Right lobe of liver (tissue), 6 donors: ENCODE data around the gene NT5C1A. TPM values are rescaled to one million over a fixed set of nuclear protein-coding genes. Genes with fewer than 3 reads are reported as not detected.

ENCODE experiments used
- ATAC-seq, 4 donors: fragments of 200-7000 bp; cut with Tn5 transposase; one replicate each; pipeline ENCODE4 v1.9.1; 2020; ENCODE audit warnings: mild to moderate bottlenecking in 4 of 4, moderate library complexity in 4 of 4
- DNase-seq, 3 donors: peaks; one replicate each; pipeline ENCODE4 v3.0.0-alpha.2; 2020
- H3K27ac ChIP-seq, 3 donors: fragments of 200-600 bp; one replicate each; pipeline ENCODE4 v1.8.0; 2022
- H3K27me3 ChIP-seq, 2 donors: fragments of 200-600 bp; one replicate each; pipeline ENCODE4 v1.8.0; 2022
- H3K36me3 ChIP-seq, 4 donors: fragments of 200-600 bp; sonication (generic) in 1 of 4; one replicate each; pipeline versions ENCODE4 v1.5.1 to v1.8.0; 2017 to 2022; ENCODE audit warnings: control low read depth in 1 of 4
- H3K4me1 ChIP-seq, 4 donors: fragments of 200-600 bp; sonication (generic) in 1 of 4; one replicate each; pipeline versions ENCODE4 v1.5.1 to v1.8.0; 2017 to 2022; ENCODE audit warnings: control low read depth in 1 of 4
- H3K4me3 ChIP-seq, 3 donors: fragments of 200-600 bp; one replicate each; pipeline ENCODE4 v1.8.0; 2022
- H3K9me3 ChIP-seq, 4 donors: fragments of 200-600 bp; sonication (generic) in 1 of 4; one replicate each; pipeline versions ENCODE4 v1.5.1 to v1.8.0; 2017 to 2022; ENCODE audit warnings: control low read depth in 1 of 4
- CTCF ChIP-seq, 4 donors: fragments of 200-600 bp in 3 of 4; fragments of 450-650 bp in 1 of 4; IDR thresholded peaks; one replicate each; pipeline versions ENCODE4 v1.5.1 to v1.8.0; 2016 to 2022; ENCODE audit warnings: antibody characterized with exemption in 4 of 4, mild to moderate bottlenecking in 2 of 4
- POLR2A ChIP-seq: fragments of 450-650 bp; IDR thresholded peaks from one replicate; pipeline ENCODE4 v1.6.1; 2017; ENCODE audit warnings: antibody characterized with exemption, mild to moderate bottlenecking
- WGBS: methylation state at CpG from one replicate; pipeline ENCODE4 v1.1.6; 2018; ENCODE audit warnings: low coverage, low lambda C conversion rate; ENCODE audit not compliant: insufficient coverage; ENCODE audit errors: missing lambda C conversion rate; 5-methylcytosine and 5-hydroxymethylcytosine counted together
- intact Hi-C, 2 donors: fragments of 100-400 bp; cut with DNase I; formaldehyde crosslinking; loops; one replicate each; pipeline versions ENCODE4 v1.11.2 to v1.14.1; 2022
- total RNA-seq, 6 experiments: library from RNA; depleted of rRNA in 2 of 6; stranded (reverse); fragments of >200 nt in 2 of 6; fragmentation: NEBNext Ultra II Directional in 3 of 6; extraction: Animal tissue kit (Norgen Biotek cat#: 25700) in 3 of 6; gene quantifications; one replicate each; pipeline versions ENCODE4 v1.1.0 to v1.2.4, GENCODE V29; 2016 to 2023
- donor health status: DM: no; HTN: yes; CAD: no.
- donor health status: DM: no; HTN: no; CAD: no.
- donor health status: DM: no; HTN: no; CAD: no.
- donor health status: DM: no; HTN: yes; CAD: no.
- donor health status: DM: no; HTN: yes; CAD: no.

The NT5C1A gene
- total RNA-seq, 6 experiments from 2014 or later, result not detected

- peak; percentile 79 to 85 (median 85) for DNase-seq
- intact Hi-C loops, result no loop called here
- H3K4me3 ChIP-seq, result peak within 1 kb of the TSS; percentile 14 to 36 (median 18)
- ATAC-seq, result peak; percentile 91 to 96 (median 94)
- H3K9me3 ChIP-seq, result no peaks in the 10 kb centered on the region
- no peak within 1 kb of the TSS for H3K27ac ChIP-seq
- WGBS, result 0% methylated on average over 7 of the region's 47 CpGs
- H3K27me3 ChIP-seq, result peaks cover 0 to 13% of the 10 kb centered on the region in 2 donors
- no peak for TF ChIP-seq POLR2A
- no peak for TF ChIP-seq CTCF (IDR thresholded peaks at IDR 0.05)
- no peaks in the 10 kb centered on the region for H3K36me3 ChIP-seq
- H3K4me1 ChIP-seq, result peaks cover 0 to 11% (median 0%) of the 10 kb centered on the region in 4 donors
Observed at GRCh38 chr1:39691383-39692151, 19.7 kb upstream of the NT5C1A start, which contains the start of gene HPCAL4. Gene HPCAL4 (minus strand): TSS chr1:39691433. CDS start chr1:39684603, 6,830 bp downstream.

DNA sequence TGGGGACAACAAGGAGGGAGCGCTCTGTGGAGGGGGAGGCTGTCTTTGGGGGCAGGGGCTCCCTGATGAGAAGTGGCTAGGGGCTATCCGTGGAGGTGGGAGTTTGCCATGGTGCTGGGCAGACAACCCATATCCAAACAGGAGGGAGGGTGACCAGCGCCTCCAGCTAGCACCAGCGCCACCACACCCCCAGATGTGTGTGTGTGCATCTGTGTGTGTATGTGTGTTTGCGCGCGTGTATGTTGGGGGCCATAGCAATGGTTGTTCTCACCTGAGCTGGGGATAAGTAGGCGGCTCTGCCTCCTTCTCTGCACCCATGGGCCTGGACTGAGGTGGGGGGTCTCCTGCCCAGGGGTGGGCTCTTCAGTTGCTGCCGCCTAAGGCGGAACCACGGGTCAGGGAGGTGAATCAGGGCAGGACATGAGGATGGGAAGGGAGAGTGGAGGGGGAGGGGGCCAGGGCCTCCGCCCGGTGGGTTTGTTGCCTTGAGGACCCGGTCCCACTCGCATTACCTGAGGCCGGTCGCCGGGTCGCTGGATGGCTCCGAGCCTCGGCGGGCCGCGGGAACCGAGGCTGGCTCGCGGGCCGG is 19.0 kb upstream of the NT5C1A start:
- 0% methylated on average over 2 of the region's 28 CpGs for WGBS
- Histone ChIP-seq H3K36me3 (no peaks in the 10 kb centered on the region), H3K4me1 (peaks cover 0 to 11% (median 0%) of the 10 kb centered on the region in 4 donors), H3K27ac (no peak overlapping the region), H3K27me3 (peaks cover 0 to 13% of the 10 kb centered on the region in 2 donors), H3K4me3 (peak overlapping the region in 2 of 3 donors; percentile 14 to 36), H3K9me3 (no peaks in the 10 kb centered on the region)
- DNase-seq (no peak), ATAC-seq (no peak)
- intact Hi-C loops, result no loop called here
- TF ChIP-seq CTCF (IDR thresholded peaks at IDR 0.05), result no peak
- TF ChIP-seq POLR2A, result no peak

DNA sequence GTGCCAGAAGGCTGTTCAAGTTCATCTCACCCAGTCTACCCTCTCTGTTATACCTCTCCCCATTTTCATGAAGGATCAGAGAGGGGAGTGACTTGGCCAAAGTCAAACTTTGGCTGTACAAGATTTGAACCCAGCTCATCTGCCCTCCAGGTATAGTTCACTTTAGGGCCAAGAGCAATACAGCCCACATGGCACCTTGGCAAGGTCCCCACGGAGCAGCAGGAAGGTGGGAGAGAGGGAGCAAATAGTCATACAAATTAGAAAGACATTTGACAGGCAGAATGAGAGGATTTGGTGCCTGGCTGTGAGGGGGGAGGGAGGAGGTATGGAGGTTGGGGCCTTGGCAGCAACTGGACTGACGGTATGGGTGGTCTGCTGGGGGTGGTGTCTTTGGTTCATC is 18.3 kb upstream of the NT5C1A start:
- WGBS, result 46% methylated on average over 2 of the region's 2 CpGs
- Histone ChIP-seq H3K4me1 (peaks cover 0 to 11% (median 0%) of the 10 kb centered on the region in 4 donors), H3K9me3 (no peaks in the 10 kb centered on the region), H3K27me3 (peaks cover 0 to 13% of the 10 kb centered on the region in 2 donors), H3K36me3 (no peaks in the 10 kb centered on the region), H3K4me3 (no peak overlapping the region), H3K27ac (no peak overlapping the region)
- TF ChIP-seq CTCF (IDR thresholded peaks at IDR 0.05) (no peak), POLR2A (no peak)
- DNase-seq (no peak), ATAC-seq (no peak)
- intact Hi-C loops, result no loop called here

GRCh38 chr1:39689635-39690034 is 17.7 kb upstream of the NT5C1A start:
- TF ChIP-seq POLR2A (no peak), CTCF (IDR thresholded peaks at IDR 0.05) (no peak)
- Histone ChIP-seq H3K4me3 (no peak overlapping the region), H3K4me1 (peaks cover 0 to 11% (median 0%) of the 10 kb centered on the region in 4 donors), H3K27ac (no peak overlapping the region), H3K36me3 (no peaks in the 10 kb centered on the region), H3K9me3 (no peaks in the 10 kb centered on the region), H3K27me3 (peaks cover 0 to 16% of the 10 kb centered on the region in 2 donors)
- intact Hi-C loops, result no loop called here
- DNase-seq (no peak), ATAC-seq (no peak)
